Cardiac septum (tissue), 1 donor: ENCODE data around the gene ASCC3. TPM values are rescaled to one million over a fixed set of nuclear protein-coding genes. Genes with fewer than 3 reads are reported as not detected.

Source experiments
- DNase-seq: peaks from one replicate; pipeline ENCODE4 v3.0.0-alpha.2; 2020; ENCODE audit warnings: low spot score
- intact Hi-C: fragments of 100-400 bp; cut with DNase I; formaldehyde crosslinking; loops from one replicate; pipeline ENCODE4 v1.14.0; 2022
- total RNA-seq: library from RNA; stranded (reverse); fragmentation: NEBNext Ultra II Directional; extraction: Animal tissue kit (Norgen Biotek cat#: 25700); gene quantifications from one replicate; pipeline ENCODE4 v1.2.1, GENCODE V29; 2021
- donor health status: DM: no; HTN: no; CAD: no.

ASCC3 gene
- total RNA-seq, 1 donor from 2014 or later, result 24.4 TPM

GRCh38 chr6:100482698-100483097 lies 398.4 kb downstream of the ASCC3 start:
- DNase-seq, result no peak
- intact Hi-C loops, result loop anchor here (5.0 kb wide), 1 partner anchor 370 kb away; no protein-coding TSS in a partner anchor

DNA sequence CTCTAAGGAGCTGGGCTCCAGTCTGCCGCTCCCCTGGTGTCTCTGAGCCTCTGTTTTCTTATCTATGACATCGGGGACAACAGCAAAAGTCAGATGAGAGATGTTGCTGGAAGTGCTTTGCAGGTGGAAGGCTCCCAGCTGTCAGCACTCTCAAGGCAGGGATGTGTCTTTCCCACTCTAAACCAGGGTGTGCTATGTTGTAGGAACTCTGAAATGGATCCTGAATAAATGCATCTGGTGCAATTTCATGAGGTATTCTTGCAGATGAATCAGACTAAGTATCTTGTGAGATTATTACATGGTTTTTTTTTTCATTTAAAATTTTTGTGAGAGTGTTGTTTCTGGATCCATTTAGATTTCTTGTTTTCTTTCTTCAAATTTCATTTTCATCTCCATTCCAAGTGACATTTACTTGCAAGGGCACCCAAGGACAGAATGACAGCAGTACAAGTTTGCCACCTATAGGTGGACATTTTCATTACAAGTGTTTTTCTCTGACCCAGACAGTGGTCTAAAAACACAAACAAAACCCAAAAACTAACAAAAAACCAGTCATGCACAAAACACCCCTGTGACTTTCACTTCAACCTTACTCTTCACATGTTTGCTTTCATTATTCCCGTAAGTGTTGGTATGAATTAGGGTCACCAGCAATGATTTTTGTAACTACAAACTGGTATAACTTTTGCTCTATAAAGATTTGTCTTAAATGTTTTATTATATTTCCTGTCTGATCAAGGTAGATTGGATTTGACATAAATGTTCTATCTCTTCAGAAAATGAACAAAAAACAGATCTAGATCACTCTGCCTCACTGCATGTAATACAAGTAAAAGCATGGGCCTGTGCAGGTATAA lies 401.7 kb downstream of the ASCC3 start:
- intact Hi-C loops, result loop anchor here (2.0 to 5.0 kb wide), 2 partner anchors 367 to 479 kb away; no protein-coding TSS in a partner anchor
- DNase-seq, result no peak

DNA sequence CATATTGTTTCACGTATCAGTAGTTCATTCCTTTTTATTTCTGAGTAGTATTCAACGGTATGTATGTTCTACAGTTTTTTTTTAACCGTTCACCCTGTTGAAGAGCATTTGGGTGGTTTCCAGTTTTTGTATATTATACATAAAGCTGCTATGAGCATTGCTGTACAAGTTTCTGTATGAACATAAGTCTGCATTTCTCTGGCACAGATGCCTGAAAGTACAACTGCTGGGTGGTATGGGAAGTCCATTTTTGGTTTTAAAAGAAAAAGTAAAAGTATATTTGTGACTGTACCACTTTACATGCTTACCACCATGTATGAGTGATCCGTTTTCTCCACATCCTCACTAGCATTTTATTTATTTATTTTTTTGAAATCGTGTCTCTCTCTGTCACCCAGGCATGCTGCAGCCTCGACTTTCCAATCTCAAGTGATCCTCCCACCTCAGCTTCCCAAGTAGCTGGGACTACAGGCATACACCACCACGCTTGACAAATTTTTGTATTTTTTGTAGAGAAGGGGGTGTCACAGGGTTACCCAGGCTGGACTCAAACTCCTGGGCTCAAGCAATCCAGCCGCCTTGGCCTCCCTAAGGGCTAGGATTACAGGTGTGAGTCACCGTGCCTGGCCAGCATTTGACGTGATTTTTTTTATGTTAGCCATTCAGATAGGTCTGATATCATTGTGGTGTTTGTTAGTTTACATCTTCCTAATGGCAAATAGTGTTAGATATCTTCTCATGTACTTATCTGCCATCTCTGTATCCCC lies 405.4 kb downstream of the ASCC3 start:
- DNase-seq, result no peak
- intact Hi-C loops, result no loop called here

GRCh38 chr6:100473182-100473581 lies 407.9 kb downstream of the ASCC3 start:
- intact Hi-C loops, result no loop called here
- DNase-seq, result no peak

DNA sequence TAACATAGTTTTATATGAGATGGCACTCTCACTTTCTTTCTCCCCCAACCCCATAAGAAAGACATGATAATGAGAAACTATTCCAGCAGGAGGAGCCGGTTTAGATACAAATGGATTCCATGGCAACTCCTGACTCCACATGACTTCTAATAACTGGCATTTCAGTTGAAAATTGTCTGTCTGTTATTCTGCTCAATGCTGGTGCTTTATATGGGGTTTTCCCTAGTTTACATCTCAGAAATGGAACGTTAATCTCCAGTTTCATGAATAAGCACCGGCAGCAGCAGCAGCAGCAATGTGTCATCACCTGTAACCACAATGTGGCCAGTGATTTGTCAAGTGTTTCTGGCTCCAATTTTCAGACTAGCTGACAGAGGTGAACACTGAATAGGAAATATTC lies 408.5 kb downstream of the ASCC3 start:
- no peak for DNase-seq
- intact Hi-C loops, result no loop called here

DNA sequence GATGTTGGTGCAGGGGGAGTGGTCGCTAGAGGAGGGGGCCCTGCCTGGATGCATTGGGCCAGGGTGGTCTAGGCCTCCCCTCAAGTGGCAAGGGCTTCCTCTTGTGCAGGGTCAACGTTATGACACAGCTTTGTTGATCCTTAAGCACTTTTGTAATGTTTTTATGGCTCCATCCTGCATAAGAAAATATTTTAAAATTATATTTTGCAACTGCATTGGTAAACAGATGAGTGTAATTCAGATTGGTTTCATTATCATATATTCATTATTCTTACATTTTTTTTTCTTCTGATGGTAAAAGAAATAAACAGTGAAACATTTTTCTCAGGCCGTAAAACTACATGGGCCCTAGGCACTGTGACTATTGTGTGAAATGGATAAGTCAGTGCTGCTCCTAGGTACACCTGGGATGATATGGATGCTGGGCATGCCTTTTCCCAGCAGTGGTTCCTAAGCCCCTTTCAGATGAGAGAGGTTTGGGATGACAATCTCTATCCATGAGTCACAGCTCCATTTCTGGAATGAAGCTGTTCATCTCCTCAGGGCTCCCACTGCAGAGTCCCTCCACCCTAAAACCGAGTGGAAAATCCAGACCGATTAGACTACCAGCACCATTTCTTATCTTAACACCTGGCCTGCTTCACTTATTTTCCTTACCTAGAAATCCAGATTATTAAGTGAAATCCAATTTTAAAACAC lies 410.6 kb downstream of the ASCC3 start:
- intact Hi-C loops, result no loop called here
- no peak for DNase-seq

DNA sequence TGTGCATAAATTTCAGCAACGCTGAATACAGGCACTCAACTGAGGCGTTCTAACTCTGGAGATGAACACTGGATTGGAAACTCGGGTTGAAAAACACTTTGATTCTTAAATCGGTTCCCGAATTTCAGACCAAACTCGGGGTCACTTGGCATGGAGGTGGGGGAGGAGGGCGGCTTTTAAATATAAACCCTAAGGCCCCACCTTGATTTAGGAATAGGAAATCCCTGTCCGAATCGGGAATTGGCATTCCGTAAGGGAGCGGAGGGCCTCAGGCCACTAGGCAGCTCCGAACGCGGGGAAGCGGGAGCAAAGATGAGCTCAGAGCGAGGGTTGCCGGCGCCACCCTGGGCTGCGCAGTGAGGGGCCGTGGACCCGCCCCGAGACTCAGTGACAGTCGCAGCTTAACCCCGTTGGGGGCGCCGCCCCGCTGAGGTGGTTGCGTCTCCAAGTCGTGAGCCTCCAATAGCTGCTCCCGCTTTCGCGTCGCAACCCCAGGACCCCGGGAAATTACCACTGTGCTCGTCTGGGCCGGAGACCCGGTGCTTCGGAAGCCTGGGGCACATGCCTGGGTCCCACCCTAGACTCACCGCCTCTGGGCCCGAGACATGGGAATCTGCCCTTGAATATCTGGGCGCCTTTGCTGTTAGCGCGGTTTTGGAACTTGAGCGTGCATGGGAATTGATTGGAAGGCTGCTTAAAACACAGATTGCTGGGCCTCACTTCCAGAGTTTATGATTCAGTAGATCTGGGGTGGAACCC lies 411.8 kb downstream of the ASCC3 start:
- intact Hi-C loops, result loop anchor here (10.0 kb wide), 1 partner anchor 854 kb away; no protein-coding TSS in a partner anchor
- DNase-seq, result no peak

GRCh38 chr6:100468016-100468622 lies 413.0 kb downstream of the ASCC3 start:
- DNase-seq, result no peak
- intact Hi-C loops, result loop anchor here (10.0 kb wide), 1 partner anchor 853 kb away; no protein-coding TSS in a partner anchor

GRCh38 chr6:100467129-100468015 lies 413.8 kb downstream of the ASCC3 start:
- no peak for DNase-seq
- intact Hi-C loops, result loop anchor here (10.0 kb wide), 1 partner anchor 853 kb away; no protein-coding TSS in a partner anchor

DNA sequence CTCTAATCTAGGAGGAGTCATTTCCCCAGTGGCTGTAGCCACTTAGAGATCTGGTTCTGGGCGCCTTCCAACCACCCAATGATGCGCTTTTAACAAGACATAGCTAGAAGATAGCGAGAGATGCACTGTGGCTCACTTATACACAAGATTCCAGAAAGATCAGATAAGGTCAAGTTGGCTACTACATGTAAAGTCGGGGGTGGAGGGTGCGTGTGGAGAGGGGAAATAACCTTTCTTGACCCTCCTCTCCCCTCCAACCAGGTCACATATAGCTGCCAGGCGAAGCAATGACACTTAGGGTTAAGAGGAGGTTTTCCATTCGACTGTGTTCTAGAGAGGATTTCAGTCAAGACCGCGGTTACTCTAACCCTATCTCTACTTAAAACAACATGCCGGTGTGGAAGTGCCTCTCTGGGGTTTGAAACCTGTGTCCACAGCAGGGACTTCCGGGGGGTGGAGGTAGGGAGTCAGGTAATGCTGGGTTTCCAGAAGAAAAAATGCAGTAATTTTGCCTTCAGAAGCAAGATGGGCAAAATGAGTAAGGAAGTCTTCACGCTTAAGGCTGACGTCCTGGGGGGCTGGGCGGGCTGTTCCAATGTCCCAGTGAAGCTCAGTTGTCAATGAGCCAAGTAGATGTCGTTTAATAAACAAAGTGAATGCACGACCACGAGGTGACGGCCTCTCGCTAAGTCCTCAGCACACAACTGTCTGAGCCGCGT lies 414.6 kb downstream of the ASCC3 start:
- DNase-seq, result no peak
- intact Hi-C loops, result loop anchor here (10.0 kb wide), 1 partner anchor 852 kb away; no protein-coding TSS in a partner anchor

GRCh38 chr6:100465701-100466409 lies 415.3 kb downstream of the ASCC3 start:
- DNase-seq, result no peak
- intact Hi-C loops, result loop anchor here (10.0 kb wide), 1 partner anchor 851 kb away; no protein-coding TSS in a partner anchor

DNA sequence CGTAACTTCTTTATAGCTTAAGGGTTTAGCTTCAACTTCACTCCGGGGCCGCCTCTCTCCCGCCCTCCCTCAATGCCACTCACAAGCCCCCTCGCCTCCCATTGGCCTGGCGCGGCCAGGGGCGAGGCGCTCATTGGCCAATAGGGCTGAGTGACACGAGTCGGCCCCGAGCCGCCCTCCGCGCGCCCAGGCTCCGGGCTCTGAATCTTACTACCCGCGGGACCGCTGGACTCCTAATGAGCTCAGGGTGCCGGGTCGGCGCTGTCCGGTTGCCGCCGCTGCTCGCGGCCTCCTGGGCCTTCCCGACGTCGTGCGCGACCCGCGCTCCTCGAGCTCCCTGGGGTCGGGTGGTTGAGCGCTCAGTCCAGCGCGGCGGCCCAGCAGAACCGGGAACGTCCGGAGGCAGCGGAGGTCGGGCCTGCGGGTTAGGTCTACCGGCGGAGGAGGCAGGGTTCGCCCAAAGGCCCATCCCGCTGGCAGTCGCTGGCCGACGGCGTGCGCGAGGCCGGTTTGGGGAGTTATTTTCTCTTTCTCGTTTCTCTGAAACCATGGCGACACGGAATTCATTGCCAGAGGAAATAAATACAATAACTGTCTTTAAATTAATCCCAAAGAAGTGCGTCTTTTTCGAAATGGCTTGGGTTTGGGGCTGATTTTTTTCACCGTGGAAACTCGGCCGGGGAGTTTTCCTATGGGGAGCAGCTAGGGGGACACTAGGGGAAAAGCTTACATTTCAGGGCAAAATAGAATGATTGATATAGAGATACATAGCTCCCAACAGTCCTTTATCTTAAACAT lies 416.0 kb downstream of the ASCC3 start, which contains the start of gene SIM1:
Gene SIM1, minus strand, starts transcription at position 19 of the 798 bp plus-strand sequence. CDS start 1,453 bp downstream, outside the sequence.
- intact Hi-C loops, result loop anchor here (10.0 kb wide), 1 partner anchor 850 kb away; no protein-coding TSS in a partner anchor
- DNase-seq, result no peak

- no peak for DNase-seq
- intact Hi-C loops, result loop anchor here (10.0 kb wide), 1 partner anchor 850 kb away; no protein-coding TSS in a partner anchor
Observed at GRCh38 chr6:100464162-100464851, 416.8 kb downstream of the ASCC3 start.

DNA sequence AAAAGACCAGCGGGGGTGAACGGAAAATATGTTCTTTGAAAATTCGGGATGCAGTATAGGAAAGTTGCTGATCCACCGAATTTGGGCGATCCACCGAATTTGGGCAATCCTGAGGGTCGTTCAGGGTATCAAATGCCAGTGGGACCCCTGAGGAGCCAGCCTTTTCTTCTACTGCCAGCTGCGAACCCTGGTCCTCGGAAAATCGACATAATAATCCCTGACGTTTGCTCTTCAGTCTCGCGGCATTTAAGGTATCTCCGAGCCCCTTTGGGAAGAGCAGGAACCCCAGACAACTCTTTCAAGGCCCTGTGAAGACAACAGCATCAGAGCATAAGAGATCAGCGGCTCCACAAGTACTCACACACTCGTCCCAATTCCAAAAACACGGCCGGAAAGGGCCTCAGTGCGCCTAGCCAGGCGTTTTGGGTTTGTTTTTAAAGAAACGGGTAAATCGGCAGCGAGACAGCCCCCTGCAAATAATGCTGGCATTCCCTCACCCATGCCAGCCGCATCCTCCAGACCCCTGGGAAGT lies 417.4 kb downstream of the ASCC3 start:
- intact Hi-C loops, result loop anchor here (10.0 kb wide), 1 partner anchor 849 kb away; no protein-coding TSS in a partner anchor
- DNase-seq, result no peak
